Trophoblast cell (in vitro differentiated cells and primary cell): ENCODE results near the gene CHRND.

ENCODE experiments used
- DNase-seq, 2 donors: peaks; one replicate each; pipeline ENCODE4 v3.0.0-alpha.2; 2016
- H2AFZ ChIP-seq: 2 replicates; pipeline ENCODE4 v1.6.1; 2013; ENCODE audit warnings: low read length, moderate library complexity, mild to moderate bottlenecking; ENCODE audit not compliant: insufficient read depth, poor library complexity
- H2AK5ac ChIP-seq: 2 replicates; pipeline ENCODE4 v1.6.1; 2013; ENCODE audit warnings: mild to moderate bottlenecking, low read length
- H2BK120ac ChIP-seq: 2 replicates; pipeline ENCODE4 v1.6.1; 2013; ENCODE audit warnings: low read length, mild to moderate bottlenecking, moderate library complexity; ENCODE audit not compliant: insufficient read depth, poor library complexity
- H2BK12ac ChIP-seq: 2 replicates; pipeline ENCODE4 v1.6.1; 2013; ENCODE audit warnings: mild to moderate bottlenecking, low read length, moderate library complexity
- H2BK5ac ChIP-seq: 2 replicates; pipeline ENCODE4 v1.6.1; 2013; ENCODE audit warnings: low read length, low read depth, moderate library complexity, mild to moderate bottlenecking; ENCODE audit not compliant: poor library complexity
- H3K14ac ChIP-seq: 2 replicates; pipeline ENCODE4 v1.6.1; 2013; ENCODE audit warnings: mild to moderate bottlenecking, low read length
- H3K18ac ChIP-seq: 2 replicates; pipeline ENCODE4 v1.6.1; 2013; ENCODE audit warnings: mild to moderate bottlenecking, low read length
- H3K23ac ChIP-seq: 2 replicates; pipeline ENCODE4 v1.6.1; 2013; ENCODE audit warnings: low read length
- H3K27ac ChIP-seq: 2 replicates; pipeline ENCODE4 v1.5.1; 2013; ENCODE audit warnings: low read depth, mild to moderate bottlenecking, inconsistent platforms, low read length, moderate library complexity
- H3K27me3 ChIP-seq: 2 replicates; pipeline ENCODE4 v1.6.1; 2013; ENCODE audit warnings: inconsistent platforms, mild to moderate bottlenecking, low read length, moderate library complexity; ENCODE audit not compliant: insufficient read depth
- H3K36me3 ChIP-seq, 2 experiments: 1 replicate in 1 of 2; 2 replicates in 1 of 2; pipeline ENCODE4 v1.6.1; 2013; ENCODE audit warnings: low read length in 2 of 2, mild to moderate bottlenecking in 2 of 2, moderate library complexity in 1 of 2; ENCODE audit not compliant: insufficient read depth in 2 of 2, control insufficient read depth in 1 of 2
- H3K4ac ChIP-seq: 2 replicates; pipeline ENCODE4 v1.6.1; 2013; ENCODE audit warnings: low read depth, mild to moderate bottlenecking, low read length, moderate library complexity
- H3K4me1 ChIP-seq, 2 experiments: 1 replicate in 1 of 2; 2 replicates in 1 of 2; pipeline ENCODE4 v1.6.1; 2013; ENCODE audit warnings: low read length in 2 of 2, mild to moderate bottlenecking in 2 of 2, moderate library complexity in 1 of 2; ENCODE audit not compliant: insufficient read depth in 2 of 2, control insufficient read depth in 1 of 2
- H3K4me2 ChIP-seq: 2 replicates; pipeline ENCODE4 v1.6.1; 2013; ENCODE audit warnings: inconsistent platforms, mild to moderate bottlenecking, low read length, moderate library complexity
- H3K4me3 ChIP-seq: 2 replicates; pipeline ENCODE4 v1.5.1; 2013; ENCODE audit warnings: mild to moderate bottlenecking, low read depth, low read length, inconsistent platforms
- H3K79me1 ChIP-seq: one replicate; pipeline ENCODE4 v1.6.1; 2013; ENCODE audit warnings: low read length
- H3K79me2 ChIP-seq: 2 replicates; pipeline ENCODE4 v1.6.1; 2013; ENCODE audit warnings: low read length, mild to moderate bottlenecking; ENCODE audit not compliant: control insufficient read depth, insufficient read depth, poor library complexity
- H3K9ac ChIP-seq: 2 replicates; pipeline ENCODE4 v1.6.1; 2013; ENCODE audit warnings: mild to moderate bottlenecking, low read length
- H3K9me3 ChIP-seq: 2 replicates; pipeline ENCODE4 v1.6.1; 2013; ENCODE audit warnings: low read depth, mild to moderate bottlenecking, control low read depth, inconsistent platforms, low read length; ENCODE audit not compliant: insufficient read depth
- H4K12ac ChIP-seq: 2 replicates; pipeline ENCODE4 v1.6.1; 2013; ENCODE audit warnings: low read depth, mild to moderate bottlenecking, low read length, moderate library complexity
- H4K8ac ChIP-seq: 2 replicates; pipeline ENCODE4 v1.6.1; 2013; ENCODE audit warnings: low read depth, mild to moderate bottlenecking, low read length, moderate library complexity
- H4K91ac ChIP-seq: one replicate; pipeline ENCODE4 v1.6.1; 2013; ENCODE audit warnings: low read depth, mild to moderate bottlenecking, low read length, moderate library complexity
- WGBS: extraction: QIAGEN DNeasy Blood & Tissue Kit; methylation state at CpG from one replicate; pipeline ENCODE4 v1.1.7; 2013; ENCODE audit warnings: missing lambda C conversion rate; ENCODE audit not compliant: insufficient read length, insufficient coverage; ENCODE audit errors: extremely low coverage; 5-methylcytosine and 5-hydroxymethylcytosine counted together

The CHRND gene

GRCh38 chr2:232543928-232544631 is 18.1 kb downstream of the CHRND start:
- H3K23ac ChIP-seq = no peak overlapping the region
- no peak overlapping the region for H4K8ac ChIP-seq
- H3K14ac ChIP-seq = no peak overlapping the region
- no peak overlapping the region for H2AK5ac ChIP-seq
- H4K91ac ChIP-seq = no peak overlapping the region
- H3K18ac ChIP-seq = no peak overlapping the region
- peaks cover 9 to 10% of the 10 kb centered on the region in 2 experiments for H3K4me1 ChIP-seq
- H3K4ac ChIP-seq = no peak overlapping the region
- no peak overlapping the region for H2AFZ ChIP-seq
- H3K79me2 ChIP-seq = no peaks in the 10 kb centered on the region
- H3K9ac ChIP-seq = no peak overlapping the region
- H3K27ac ChIP-seq = no peak overlapping the region
- peaks cover 3% of the 10 kb centered on the region for H3K9me3 ChIP-seq
- no peak overlapping the region for H4K12ac ChIP-seq
- no CpG with 5 or more reads among the region's 19 CpGs for WGBS
- no peaks in the 10 kb centered on the region for H3K79me1 ChIP-seq
- H3K4me2 ChIP-seq = no peak overlapping the region
- no peak overlapping the region for H2BK5ac ChIP-seq
- H2BK120ac ChIP-seq = no peak overlapping the region
- no peak for DNase-seq
- H3K36me3 ChIP-seq = no peaks in the 10 kb centered on the region
- H3K4me3 ChIP-seq = no peak overlapping the region
- H2BK12ac ChIP-seq = no peak overlapping the region
- no peaks in the 10 kb centered on the region for H3K27me3 ChIP-seq

GRCh38 chr2:232544674-232545073 is 18.7 kb downstream of the CHRND start:
- H3K4ac ChIP-seq = no peak overlapping the region
- H2BK5ac ChIP-seq = no peak overlapping the region

DNA sequence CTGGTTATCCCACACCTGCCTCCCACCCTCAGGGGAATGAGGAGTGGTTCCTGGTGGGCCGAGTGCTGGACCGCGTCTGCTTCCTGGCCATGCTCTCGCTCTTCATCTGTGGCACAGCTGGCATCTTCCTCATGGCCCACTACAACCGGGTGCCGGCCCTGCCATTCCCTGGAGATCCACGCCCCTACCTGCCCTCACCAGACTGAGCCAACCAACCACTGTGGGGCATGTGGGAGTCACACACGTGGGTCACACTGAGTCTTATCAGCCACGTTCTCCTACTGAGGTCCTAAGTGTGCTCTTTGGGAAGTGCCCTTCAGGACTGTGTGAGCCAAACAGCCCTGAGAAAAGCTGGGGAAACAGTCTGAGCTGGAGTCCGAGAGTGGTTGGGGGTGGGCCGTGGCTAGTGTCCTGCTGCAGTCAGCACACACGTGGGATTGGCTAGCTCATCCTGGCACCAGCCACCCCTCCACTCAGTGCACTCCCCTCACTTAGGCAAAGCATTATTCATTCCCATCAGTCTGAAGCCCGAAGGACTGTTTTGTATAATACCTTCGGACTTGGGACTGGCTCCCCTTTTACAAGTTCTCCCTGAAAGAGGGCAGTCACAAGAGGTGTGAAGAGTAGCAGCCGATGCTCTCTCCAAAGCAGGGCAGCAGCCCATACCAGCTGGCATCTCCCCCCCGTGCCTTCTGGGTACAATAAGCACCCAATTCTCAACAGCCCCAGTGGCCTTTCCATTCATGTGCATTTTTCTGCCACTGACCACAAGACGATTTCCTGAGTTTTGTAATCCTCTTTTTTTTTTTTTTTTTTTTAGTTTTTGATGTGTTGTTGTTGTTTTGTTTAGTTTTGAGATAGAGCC is 19.8 kb downstream of the CHRND start:
- no peak overlapping the region for H3K23ac ChIP-seq
- no peak overlapping the region for H3K18ac ChIP-seq
- H3K9ac ChIP-seq = no peak overlapping the region
- H3K27me3 ChIP-seq = no peaks in the 10 kb centered on the region
- H3K14ac ChIP-seq = no peak overlapping the region
- H3K9me3 ChIP-seq = peaks cover 3% of the 10 kb centered on the region
- H3K79me2 ChIP-seq = peaks cover 4% of the 10 kb centered on the region
- H3K4ac ChIP-seq = no peak overlapping the region
- no peak overlapping the region for H4K12ac ChIP-seq
- H3K4me3 ChIP-seq = no peak overlapping the region
- H3K36me3 ChIP-seq = no peaks in the 10 kb centered on the region
- peaks cover 6% of the 10 kb centered on the region for H3K79me1 ChIP-seq
- H4K8ac ChIP-seq = no peak overlapping the region
- no peak overlapping the region for H3K4me2 ChIP-seq
- H3K27ac ChIP-seq = no peak overlapping the region
- no peak overlapping the region for H2AFZ ChIP-seq
- no peak overlapping the region for H2BK5ac ChIP-seq
- no peaks in the 10 kb centered on the region for H3K4me1 ChIP-seq
- no peak overlapping the region for H2BK120ac ChIP-seq
- DNase-seq = no peak
- no peak overlapping the region for H4K91ac ChIP-seq
- H2BK12ac ChIP-seq = no peak overlapping the region
- WGBS = no CpG with 5 or more reads among the region's 17 CpGs
- no peak overlapping the region for H2AK5ac ChIP-seq

More at GRCh38 chr2:232544674-232545073, 18.7 kb downstream of the CHRND start:
- Histone ChIP-seq H2AFZ (no peak overlapping the region), H4K8ac (no peak overlapping the region), H3K27me3 (no peaks in the 10 kb centered on the region), H2BK12ac (no peak overlapping the region), H3K79me1 (no peaks in the 10 kb centered on the region), H3K27ac (no peak overlapping the region), H3K14ac (no peak overlapping the region), H3K23ac (no peak overlapping the region), H3K36me3 (no peaks in the 10 kb centered on the region), H2AK5ac (no peak overlapping the region), H2BK120ac (no peak overlapping the region), H3K4me1 (peaks cover 3 to 4% of the 10 kb centered on the region in 2 experiments), H3K4me2 (no peak overlapping the region), H3K9me3 (peaks cover 3% of the 10 kb centered on the region), H3K4me3 (no peak overlapping the region), H3K79me2 (no peaks in the 10 kb centered on the region), H4K12ac (no peak overlapping the region), H4K91ac (no peak overlapping the region), H3K9ac (no peak overlapping the region), H3K18ac (no peak overlapping the region)
- no peak for DNase-seq
- WGBS = no CpG with 5 or more reads among the region's 6 CpGs

DNA sequence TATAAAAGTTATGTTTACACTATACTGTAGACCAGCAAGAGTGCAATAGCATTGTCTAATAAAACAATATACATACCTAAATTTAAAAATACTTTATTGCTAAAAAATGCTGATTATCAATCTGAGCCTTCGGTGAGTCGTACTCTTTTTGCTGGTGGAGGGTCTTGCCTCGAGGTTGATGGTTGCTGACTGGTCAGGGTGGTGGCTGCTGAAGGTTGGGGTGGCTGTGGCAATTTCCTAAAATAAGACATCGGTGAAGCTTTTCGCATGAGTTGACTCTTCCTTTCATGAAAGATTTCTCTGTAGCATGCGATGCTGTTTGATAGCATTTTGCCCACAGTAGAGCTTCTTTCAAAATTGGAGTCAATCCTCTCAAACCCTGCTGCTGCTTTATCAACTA is 22.0 kb downstream of the CHRND start:
- Histone ChIP-seq H3K36me3 (peaks cover 3% of the 10 kb centered on the region in 2 experiments), H3K27me3 (no peaks in the 10 kb centered on the region), H2BK120ac (no peak overlapping the region), H3K9ac (no peak overlapping the region), H2BK12ac (no peak overlapping the region), H3K9me3 (peaks cover 3% of the 10 kb centered on the region), H3K79me2 (peaks cover 11% of the 10 kb centered on the region), H2AFZ (no peak overlapping the region), H4K8ac (no peak overlapping the region), H2AK5ac (no peak overlapping the region), H2BK5ac (no peak overlapping the region), H3K14ac (no peak overlapping the region), H3K18ac (no peak overlapping the region), H3K27ac (no peak overlapping the region), H4K91ac (no peak overlapping the region), H4K12ac (no peak overlapping the region), H3K4me3 (no peak overlapping the region), H3K23ac (no peak overlapping the region), H3K79me1 (peaks cover 11% of the 10 kb centered on the region), H3K4ac (no peak overlapping the region), H3K4me1 (peaks cover 0 to 4% of the 10 kb centered on the region in 2 experiments), H3K4me2 (no peak overlapping the region)
- no CpG with 5 or more reads among the region's 6 CpGs for WGBS
- no peak for DNase-seq
